Measurements from ENCODE around the gene ENPP6.
"Not testable (repeated sequence)": the region's sequence is repeated elsewhere in the genome, so short reads cannot be mapped to it uniquely, and the experiment has no call there.

ENPP6 gene

GRCh38 chr4:184051262-184051661 is 166.4 kb downstream of the ENPP6 start:
- not testable (repeated sequence) for DNase-seq

DNA sequence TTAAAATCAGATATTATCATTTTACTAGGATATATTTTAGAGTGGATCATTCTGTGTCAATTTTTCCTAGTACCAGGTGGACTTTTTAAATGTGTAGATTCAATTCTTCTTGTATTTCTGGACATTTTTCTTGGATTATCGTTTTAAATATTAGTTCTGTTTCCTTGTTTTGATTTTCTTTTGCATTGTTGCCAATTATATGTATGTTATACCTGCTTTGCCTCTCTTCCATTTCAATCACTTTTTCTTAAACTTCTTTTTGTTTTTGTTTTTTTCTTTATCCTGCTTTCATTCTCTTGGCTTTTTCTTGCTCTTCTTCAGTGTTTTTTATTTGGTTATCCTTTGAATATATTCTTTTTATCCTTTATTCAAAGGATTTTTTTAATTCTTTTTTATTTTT is 171.5 kb downstream of the ENPP6 start:
- DNase-seq: no peak

DNA sequence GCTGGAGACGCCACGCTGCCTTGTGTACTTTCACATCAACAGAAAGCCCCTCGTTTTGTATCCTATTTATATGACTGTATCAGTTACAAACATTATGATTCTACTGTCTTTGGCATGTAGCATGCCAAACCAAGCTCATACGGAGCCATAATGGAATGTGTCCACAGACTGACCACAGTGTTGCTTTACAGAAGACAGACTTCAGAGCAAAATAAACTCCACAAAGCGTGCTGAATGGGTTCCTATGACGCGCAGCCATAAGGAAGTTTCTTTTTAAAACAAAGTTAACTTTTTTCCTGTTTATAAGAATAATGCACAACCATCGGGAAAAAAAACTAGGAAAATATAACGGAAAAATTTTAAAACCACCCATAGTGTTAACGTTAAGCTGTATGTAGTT is 176.5 kb downstream of the ENPP6 start:
- DNase-seq: no peak

DNA sequence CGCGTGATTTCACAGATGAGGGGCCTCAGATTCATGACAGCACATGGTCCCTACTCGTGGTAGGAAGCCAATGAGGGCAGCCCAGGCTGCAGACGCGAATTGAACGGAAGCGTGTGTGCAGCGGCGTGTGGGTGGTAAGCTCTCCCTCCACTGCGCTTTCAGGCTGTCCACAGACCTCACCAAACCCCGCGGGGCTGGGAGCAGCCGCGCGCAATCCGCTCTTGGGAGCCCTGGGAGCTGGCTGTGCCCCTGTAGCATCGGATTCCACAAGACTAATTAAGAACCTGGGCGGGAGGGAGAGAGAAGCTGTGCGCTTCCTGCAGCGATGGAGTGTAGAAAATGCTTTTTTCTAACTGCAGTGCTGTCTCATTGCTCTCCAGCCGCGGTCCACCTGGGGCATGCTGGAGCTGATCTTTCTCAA is 177.7 kb downstream of the ENPP6 start:
- peak; percentile 51 for DNase-seq

Measured in stimulated activated CD8-positive, alpha-beta memory T cell treated with anti-CD3 and anti-CD28 coated beads, Interleukin-4, amount 100 ng/mL, for 48 hours (primary cell).